Epidermal melanocyte (primary cell): ENCODE data around the gene REM2.
"Not testable (repeated sequence)": the region's sequence is repeated elsewhere in the genome, so short reads cannot be mapped to it uniquely, and the experiment has no call there.

ENCODE experiments used
- DNase-seq: peaks from one replicate; pipeline ENCODE4 v3.0.0; 2011; ENCODE audit warnings: low spot score; ENCODE audit not compliant: insufficient read length

The REM2 gene

DNA sequence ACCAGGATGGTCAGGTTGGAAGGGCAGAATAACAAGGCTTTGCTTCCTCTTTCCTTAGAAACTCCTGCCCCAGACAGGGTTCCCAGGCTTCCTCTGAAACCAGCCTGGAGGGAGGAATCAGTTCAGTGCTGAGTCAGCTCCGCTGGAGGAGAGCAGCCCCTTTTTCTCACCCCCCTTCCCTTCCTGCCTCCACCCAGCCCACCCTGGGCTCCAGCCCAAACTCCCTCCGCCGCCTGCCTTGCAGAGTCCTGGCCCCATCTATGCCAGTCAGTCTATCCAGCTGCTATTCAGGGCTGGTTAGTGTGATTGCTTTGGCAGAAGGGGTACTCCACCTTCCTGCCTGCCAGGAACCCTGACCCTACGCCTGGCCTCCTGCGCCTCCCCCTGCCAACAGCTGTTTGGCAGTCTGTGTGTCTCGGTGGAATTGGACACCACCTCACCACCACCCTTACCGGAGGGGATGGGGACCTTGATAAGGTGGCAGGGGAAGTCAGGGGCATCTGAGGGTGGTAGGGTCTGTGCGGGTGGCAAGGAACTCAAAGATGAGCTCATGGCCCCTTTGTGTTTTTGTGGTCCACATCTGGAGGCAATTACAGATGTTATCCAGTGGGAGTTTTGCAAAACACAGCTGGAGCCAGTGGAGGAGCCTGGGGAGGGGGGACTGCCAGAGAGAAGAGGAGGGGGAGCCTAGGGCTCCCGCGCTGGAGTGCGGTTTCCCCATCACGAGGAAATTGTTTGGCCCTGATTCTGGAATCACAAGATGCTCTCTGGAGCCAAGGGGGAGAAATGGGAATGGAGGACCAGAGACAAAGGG is 34.5 kb upstream of the REM2 start:
- DNase-seq = peak; percentile 82

DNA sequence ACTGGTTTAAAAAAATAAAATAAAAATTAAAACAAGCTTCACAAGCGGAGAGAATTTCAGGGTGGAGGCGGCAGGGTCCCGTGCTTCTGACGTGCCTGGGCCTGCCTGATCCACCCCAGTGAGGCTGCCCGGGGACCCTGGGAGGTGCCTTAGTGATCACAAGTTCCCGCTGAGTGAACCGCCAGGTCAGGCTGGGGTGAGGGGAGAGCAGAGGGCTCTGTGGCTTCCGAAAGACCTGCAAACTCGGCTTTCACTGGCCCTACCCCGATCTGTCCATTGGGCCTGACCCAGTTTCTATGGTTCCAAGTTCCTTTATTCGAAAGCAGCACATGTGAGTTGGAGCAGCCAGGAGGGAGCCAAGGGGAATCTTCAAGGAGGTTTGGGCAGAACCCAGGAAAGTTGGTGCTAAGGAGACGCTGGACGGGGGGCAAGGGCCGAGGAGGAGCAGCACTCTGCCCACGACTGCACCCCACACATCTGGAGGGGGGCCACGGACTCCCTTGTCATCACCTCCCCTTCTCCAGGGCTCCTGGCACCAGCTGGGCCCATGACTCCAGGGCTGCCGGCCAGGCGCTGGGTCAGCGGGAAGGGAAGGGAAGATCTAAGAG is 33.7 kb upstream of the REM2 start:
- DNase-seq = no peak

DNA sequence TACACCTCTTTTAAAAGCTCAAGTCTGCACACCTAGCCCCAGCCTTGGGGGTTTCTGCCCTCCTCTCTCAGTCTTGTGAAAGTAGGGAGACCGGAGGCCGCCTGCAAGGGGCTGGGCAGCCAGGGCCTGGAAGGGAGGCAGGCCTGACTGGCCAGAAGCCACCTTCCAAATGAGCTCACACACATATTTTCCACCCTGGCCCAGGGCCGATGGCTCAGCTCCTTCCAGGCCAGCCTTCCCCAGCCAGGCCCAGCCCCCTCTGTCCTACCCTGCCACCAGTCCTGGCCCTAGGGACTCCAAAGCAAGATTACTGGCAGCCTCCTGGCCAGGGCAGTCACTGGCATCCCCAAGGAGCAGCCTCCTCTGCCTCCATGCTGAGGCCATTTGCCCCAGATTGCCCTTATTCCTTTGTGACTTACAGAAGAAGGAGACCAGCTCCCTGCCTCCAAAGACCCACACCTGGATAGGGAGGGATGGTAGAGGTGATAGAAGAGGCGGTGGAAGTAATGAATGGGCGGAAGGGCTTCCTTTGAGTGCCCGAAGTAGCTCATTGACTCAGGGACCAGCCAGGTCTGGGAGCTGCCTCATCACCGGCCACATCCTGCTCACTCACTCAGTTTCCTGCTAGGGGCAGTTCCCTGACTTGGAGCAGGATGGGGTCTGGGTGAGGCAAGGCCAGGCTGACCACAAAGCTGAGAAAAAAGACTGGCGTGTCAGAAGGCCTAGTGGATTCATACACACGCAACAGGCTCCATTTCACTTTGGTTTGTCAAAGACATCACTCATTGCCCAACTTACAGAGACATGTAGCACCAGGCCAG is 31.9 kb upstream of the REM2 start:
- DNase-seq = no peak

DNA sequence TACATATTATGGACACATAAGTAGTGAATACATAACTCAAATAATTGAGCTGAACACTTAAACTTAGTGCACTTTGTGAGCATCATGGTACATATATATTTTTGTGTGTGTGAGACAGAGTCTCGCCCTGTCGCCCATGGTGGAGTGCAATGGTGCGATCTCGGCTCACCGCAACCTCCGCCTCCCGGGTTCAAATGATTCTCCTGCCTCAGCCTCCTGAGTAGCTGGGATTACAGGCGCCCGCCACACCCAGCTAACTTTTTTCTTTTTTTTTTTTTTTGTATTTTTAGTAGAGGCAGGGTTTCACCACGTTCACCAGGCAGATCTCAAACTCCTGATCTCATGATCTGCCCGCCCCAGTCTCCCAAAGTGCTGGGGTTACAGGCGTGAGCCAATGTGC is 30.8 kb upstream of the REM2 start:
- DNase-seq = not testable (repeated sequence)

DNA sequence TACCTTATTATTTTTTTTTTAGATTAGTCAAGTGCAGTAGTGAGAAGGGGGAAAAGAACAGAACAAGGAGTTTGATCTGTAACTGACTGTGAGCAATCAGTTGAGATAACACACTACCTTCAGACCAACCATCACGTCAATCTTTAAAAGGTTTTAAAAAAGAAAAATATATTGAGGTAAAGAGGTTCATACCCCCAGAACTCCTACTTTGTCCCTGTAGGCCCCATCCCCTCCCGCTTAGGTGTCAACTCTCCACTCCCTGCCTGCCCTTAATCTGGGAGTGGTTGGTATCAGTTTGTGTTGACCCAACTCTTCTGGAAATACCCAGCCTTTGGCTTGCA is 30.5 kb upstream of the REM2 start:
- DNase-seq = no peak

DNA sequence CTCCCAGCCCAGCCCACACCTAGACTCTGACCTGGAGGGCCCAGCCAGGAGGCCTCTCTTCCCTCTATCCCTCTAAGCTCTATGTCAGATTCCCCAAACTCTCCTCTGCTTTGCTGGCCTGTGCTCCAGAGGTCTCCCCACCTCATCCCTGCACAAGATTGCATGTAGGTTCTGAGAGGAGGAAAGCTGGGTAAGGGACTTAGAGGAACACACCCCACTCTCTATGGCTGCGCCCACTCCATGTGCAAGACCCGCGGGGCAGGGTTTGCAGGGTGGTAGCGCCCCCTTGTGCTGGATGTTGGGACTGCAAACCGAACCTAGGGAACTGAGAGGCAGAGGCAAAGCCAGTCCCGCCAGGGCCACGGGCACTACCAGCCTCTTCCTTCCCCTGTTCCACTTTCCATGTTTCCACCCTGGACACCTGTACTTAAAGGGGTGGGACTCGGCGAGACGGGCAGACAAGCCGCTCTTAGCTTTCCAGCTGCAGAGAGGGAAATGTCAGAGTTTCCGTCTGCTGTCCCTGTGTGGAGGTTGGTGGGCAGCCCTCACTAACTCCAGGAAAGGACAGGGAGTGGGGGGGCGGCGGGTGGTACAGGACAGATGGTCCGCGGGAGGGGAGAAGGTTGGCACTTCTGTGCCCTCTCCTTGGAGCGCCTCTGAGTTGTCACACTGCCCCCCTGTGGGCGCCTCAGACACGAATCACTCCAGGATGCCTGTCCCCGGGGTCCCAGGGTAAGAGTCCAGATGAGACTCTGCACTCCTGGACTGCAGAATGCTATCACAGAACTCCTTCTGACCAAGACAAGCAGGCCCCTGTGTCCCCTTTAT is 29.9 kb upstream of the REM2 start:
- peak; percentile 60 for DNase-seq

DNA sequence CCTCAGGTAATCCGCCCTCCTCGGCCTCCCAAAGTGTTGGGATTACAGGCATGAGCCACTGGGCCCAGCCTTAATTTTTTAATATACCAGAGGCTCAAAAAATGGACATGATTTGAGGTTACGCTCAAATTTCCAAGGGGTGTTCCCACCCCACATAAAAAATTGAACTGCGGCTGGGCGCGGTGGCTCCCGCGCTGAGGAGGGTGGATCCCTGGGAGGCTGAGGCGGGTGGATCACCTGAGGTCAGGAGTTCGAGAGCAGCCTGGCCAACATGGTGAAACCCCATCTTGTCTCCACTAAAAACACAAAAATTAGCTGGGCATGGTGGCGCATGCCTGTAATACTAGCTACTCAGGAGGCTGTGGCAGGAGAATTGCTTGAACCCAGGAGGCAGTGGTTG is 28.7 kb upstream of the REM2 start:
- DNase-seq = not testable (repeated sequence)

DNA sequence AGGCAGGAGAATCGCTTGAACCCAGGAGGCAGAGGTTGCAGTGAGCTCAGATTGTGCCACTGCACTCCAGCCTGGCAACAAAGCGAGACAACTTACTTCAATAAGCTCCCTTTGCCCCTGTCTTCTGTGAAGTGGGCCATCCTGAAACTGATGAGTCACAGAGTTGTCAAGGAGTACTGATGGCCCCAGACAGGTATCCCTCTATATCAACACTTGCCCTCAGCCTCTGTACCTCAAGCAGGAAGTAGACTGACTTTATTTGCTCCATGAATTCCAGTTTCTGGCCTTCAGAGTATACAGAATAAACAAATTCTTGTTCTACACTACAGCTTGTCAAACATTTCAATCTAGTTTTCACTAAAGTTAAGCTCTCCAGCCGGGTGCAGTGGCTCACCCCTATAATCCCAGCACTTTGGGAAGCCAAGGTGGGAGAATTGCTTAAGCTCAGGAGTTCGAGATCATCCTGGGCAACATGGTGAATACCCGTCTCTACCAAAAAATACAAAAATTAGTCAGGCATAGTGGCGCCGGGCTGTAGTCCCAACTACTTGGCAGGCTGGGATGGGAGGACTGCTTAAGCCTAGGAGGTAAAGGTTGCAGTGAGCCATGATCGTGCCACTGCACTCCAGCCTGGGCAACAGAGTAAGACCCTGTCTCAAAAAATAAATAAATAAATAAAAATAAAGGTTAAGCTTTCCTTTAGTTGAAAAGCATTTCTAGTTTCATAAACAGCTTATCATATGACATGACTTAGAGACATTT is 27.9 kb upstream of the REM2 start:
- no peak for DNase-seq

DNA sequence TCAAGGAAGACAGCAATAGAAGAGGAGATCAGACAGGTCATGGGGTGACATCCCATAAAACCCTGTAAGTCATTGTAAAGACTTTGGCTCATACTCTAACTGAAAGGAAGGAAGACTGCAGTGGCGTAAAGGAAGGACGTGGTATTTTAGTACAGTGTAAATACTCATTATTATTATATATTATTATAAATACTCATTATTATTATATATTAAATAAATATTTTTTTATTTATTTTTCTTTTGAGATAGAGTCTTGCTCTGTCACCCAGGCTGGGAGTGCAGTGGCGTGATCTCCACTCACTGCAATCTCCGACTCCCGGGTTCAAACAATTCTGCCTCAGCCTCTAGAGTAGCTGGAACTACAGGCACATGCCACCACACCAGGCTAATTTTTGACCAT is 26.6 kb upstream of the REM2 start:
- no peak for DNase-seq

DNA sequence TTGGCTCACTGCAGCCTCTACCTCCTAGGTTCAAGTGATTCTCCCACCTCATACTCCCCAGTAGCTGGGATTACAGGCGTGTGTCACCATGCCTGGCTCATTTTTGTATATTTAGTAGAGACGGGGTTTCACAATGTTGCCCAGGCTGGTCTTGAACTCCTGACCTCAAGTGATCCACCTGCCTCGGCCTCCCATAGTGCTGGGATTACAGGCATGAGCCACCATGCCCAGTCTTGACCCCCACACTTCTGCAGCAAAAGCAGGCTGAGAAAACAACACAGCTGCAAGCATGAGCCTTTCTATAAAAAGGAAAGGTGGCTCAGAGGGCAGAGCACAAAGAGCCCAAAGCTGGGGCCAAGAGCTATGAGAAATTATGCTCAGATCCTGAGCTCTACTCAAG is 22.6 kb upstream of the REM2 start:
- DNase-seq = not testable (repeated sequence)

DNA sequence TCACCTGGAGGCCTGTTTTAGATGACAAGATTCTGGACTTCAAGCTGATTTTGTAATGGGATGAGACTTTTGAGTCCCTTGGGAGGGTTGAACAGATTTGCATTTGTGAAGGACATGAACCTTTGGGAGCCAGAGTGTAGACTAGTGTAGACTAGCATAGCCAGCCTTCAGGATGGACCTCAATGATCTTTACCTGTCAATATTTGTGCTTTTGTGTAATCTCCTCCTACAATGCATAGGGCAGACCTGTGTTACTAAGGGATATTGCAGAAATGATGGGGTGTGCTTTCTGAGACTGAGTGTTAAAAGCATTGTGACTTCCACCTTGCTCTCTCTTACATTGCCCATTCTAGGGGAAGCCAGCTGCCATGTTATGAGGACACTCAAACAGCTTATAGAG is 21.4 kb upstream of the REM2 start:
- no peak for DNase-seq

DNA sequence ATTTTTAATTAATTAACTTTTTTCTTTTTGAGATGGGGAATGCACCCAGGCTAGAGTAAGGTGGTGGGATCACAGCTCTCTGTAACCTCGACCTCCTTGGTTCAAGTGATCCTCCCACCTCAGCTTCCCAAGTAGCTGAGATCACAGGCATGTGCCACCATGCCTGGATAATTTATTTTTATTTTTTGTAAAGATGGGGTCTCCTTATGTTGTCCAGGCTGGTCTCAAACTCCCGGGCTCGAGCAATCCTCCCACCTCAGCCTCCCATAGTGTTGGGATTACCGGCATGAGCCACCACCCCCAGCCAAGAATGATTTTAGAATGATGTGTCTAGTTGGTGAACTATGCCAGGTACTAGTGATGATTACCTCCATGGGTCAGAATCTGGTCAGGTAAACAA is 18.0 kb upstream of the REM2 start:
- no peak for DNase-seq

DNA sequence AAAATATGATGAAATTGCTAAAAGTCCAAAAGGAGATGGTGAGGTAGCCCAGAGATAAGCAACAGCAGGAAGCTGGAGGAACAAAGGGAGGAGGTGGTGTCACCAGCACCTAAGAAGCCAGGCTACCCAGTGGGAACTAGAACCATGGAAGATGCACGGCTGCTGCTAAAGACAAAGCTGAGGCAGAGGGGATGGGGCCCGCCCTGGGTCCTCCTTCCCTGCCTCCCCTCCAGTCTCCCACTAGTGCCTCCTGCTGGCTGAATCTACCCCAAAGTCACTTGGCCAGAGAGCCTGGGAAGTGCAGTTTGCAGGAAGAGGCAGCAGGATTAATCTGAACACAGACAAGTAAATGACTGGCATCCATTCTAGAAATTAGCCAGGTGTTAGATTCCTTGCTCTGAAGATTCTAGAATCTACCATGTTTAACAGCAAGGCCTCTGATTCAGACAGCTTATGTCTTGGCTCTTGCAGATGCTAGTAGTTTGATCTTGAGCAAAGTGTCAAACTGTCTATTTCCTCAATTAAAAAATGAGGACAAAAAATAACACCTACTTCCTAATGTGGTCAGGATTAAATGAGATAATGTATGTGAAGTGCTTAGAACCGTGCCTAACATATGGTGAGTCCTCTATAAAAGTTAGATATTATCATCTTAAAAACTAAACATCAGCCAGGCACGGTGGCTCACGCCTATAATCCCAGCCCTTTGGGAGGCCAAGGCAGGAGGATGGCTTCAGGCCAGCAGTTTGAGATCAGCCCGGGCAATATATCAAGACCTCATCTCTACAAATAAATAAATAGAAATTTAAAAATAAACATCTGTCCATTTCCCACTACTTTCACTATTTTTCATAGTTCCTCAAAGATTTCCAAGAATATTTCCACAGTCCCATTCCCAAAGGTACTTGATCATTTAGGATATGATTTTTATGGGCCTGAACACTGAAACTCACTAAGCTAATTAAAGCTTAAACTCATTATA is 17.3 kb upstream of the REM2 start:
- no peak for DNase-seq

DNA sequence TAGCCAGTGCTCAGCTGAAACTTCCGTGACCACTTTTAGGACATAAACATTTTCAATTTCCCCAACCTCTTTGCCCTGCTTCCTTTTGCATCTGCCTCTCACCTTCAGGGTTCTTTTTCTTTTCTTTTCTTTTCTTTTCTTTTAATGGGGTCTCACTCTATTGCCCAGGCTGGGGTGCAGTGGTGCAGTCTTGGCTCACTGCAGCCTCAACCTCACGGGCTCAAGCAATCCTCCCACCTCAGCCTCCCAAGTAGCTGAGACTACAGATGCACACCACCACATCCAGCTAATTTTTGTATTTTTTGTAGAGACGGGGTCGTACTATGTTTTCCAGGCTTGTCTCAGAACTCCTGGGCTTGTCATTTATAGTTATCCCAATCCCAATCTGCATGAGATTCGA is 16.1 kb upstream of the REM2 start:
- no peak for DNase-seq

DNA sequence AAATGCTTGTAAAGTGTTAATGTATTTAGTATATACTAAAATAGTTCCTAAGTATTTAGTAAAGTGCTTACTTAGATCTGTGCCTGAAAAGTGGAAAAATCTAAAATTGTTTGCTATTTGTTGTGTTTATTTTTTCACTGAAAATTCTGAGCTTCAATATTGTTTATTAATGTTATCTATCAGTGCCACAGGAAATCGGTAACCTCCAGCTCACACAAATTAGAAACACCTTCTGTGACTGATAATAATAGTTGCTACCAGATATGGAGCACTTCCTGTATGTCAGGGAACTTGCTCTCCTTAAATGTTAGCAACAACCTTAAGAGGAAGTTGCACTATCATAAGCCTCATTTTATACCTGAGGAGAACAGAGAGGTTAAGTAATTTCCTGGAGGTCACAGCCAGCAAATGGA is 12.2 kb upstream of the REM2 start:
- DNase-seq = no peak

DNA sequence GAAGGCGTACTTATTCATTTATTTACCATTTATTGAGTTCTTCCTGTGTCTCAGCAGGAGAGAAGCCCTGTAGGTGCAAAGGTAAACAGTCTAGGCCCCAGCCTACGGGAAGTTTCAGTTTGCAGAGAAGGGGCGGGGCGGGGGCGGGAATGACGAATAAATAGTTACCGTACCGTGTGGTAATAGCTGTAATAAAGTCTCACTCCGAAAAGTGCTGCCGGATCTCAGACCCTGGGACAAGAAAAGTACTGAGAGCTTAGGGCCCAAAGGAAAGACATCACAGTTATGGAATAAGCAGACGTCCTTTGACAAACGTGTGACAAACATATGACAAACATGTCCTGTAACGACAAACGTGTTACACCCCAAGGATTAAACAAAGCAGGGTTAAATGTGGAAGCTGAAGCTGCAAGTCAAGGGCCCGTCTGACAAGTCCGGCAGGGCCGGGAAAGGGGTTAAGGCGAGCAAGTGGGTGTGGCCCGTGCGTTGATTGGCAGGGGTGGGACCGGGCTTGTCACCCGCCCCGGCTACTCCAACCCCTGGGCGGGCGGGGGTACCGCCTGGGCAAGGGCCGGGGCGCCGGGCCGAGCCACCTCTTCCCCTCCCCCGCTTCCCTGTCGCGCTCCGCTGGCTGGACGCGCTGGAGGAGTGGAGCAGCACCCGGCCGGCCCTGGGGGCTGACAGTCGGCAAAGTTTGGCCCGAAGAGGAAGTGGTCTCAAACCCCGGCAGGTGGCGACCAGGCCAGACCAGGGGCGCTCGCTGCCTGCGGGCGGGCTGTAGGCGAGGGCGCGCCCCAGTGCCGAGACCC is 11.6 kb upstream of the REM2 start, which contains the start of gene LRP10:
Gene LRP10 (plus strand): TSS at position 517 of the 809 bp plus-strand sequence. CDS start 564 bp downstream, outside the sequence.
- peak; percentile 77 for DNase-seq

DNA sequence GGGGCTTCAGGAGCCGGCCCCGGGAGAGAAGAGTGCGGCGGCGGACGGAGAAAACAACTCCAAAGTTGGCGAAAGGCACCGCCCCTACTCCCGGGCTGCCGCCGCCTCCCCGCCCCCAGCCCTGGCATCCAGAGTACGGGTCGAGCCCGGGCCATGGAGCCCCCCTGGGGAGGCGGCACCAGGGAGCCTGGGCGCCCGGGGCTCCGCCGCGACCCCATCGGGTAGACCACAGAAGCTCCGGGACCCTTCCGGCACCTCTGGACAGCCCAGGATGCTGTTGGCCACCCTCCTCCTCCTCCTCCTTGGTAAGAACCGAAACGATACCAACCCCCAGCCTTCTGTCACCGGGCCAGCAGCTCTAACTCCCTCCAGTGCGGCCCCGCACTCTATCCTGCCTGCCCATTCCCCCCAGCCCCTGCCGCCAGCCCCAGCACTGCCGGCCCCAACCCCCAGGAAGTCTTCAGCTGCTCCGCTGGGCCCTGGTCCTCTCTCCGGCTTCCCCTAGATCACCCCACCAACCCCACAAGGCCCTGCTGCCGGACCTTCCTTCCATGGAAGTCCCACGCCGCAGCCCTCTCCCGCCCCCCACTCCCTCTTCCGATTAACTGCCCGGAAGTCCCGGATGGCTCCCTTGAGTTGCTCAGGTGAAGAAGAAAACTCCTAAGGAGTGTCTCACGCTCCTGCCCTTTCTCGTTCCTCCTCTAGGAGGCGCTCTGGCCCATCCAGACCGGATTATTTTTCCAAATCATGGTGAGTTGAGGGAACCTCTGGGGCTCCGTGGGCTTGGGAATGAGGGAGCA is 10.8 kb upstream of the REM2 start:
- peak; percentile 92 for DNase-seq
